PC-3 (cell line): Measurements from ENCODE around the gene TAS2R4.
A peak's percentile ranks its signal among the peaks of the same experiment; 100 is the strongest.

Source experiments
- EZH2 ChIP-seq: fragments of 300-600 bp; sonication (generic); IDR thresholded peaks from one replicate; pipeline ENCODE4 v1.6.1; 2017; ENCODE audit warnings: antibody characterized with exemption, mild to moderate bottlenecking, low read length; ENCODE audit not compliant: unreplicated experiment
- EZH2phosphoT487 ChIP-seq: fragments of 300-600 bp; sonication (generic); IDR thresholded peaks from 2 replicates; pipeline ENCODE4 v1.6.1; 2018; ENCODE audit warnings: mild to moderate bottlenecking, antibody characterized with exemption, low read length, borderline replicate concordance
- TF ChIP-seq, protein P1 (sequence below): fragments of 300-600 bp; sonication (generic); conservative IDR thresholded peaks from 2 replicates; pipeline ENCODE4 v1.5.1; 2017; ENCODE audit warnings: antibody characterized with exemption, low read depth, mild to moderate bottlenecking, low read length

GRCh38 chr7:141737836-141738591 lies 38.5 kb upstream of the TAS2R4 start, which contains the start of gene SSBP1:
- TF ChIP-seq, protein P1, sequence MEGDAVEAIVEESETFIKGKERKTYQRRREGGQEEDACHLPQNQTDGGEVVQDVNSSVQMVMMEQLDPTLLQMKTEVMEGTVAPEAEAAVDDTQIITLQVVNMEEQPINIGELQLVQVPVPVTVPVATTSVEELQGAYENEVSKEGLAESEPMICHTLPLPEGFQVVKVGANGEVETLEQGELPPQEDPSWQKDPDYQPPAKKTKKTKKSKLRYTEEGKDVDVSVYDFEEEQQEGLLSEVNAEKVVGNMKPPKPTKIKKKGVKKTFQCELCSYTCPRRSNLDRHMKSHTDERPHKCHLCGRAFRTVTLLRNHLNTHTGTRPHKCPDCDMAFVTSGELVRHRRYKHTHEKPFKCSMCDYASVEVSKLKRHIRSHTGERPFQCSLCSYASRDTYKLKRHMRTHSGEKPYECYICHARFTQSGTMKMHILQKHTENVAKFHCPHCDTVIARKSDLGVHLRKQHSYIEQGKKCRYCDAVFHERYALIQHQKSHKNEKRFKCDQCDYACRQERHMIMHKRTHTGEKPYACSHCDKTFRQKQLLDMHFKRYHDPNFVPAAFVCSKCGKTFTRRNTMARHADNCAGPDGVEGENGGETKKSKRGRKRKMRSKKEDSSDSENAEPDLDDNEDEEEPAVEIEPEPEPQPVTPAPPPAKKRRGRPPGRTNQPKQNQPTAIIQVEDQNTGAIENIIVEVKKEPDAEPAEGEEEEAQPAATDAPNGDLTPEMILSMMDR = peak; percentile 88
- TF ChIP-seq EZH2 (no peak), EZH2phosphoT487 (no peak)
